HG03139 (cell line): ENCODE measurements around the gene TWSG1.
"Not testable (repeated sequence)": the region's sequence is repeated elsewhere in the genome, so short reads cannot be mapped to it uniquely, and the experiment has no call there.

Source experiments
- ATAC-seq: cut with Tn5 transposase; IDR thresholded peaks from one replicate; pipeline ENCODE4 v1.9.1; 2021; ENCODE audit not compliant: unreplicated experiment

The TWSG1 gene

GRCh38 chr18:9422816-9423519 is 88.4 kb downstream of the TWSG1 start:
- ATAC-seq, result no peak

- not testable (repeated sequence) for ATAC-seq
Measured at GRCh38 chr18:9423648-9424047, 89.1 kb downstream of the TWSG1 start.

- not testable (repeated sequence) for ATAC-seq
Measured at GRCh38 chr18:9424235-9424634, 89.7 kb downstream of the TWSG1 start.

GRCh38 chr18:9426753-9427152 is 92.2 kb downstream of the TWSG1 start:
- no peak for ATAC-seq

GRCh38 chr18:9428301-9428706 is 93.7 kb downstream of the TWSG1 start:
- no peak for ATAC-seq

- no peak for ATAC-seq
Measured at GRCh38 chr18:9428862-9429661, 94.5 kb downstream of the TWSG1 start.

- ATAC-seq, result no peak
Measured at GRCh38 chr18:9429662-9429993, 95.1 kb downstream of the TWSG1 start.

GRCh38 chr18:9430315-9430714 is 95.7 kb downstream of the TWSG1 start:
- ATAC-seq, result not testable (repeated sequence)

- no peak for ATAC-seq
Measured at GRCh38 chr18:9431296-9431695, 96.7 kb downstream of the TWSG1 start.

- ATAC-seq, result not testable (repeated sequence)
Measured at GRCh38 chr18:9433122-9433521, 98.5 kb downstream of the TWSG1 start.

- ATAC-seq, result no peak
Measured at GRCh38 chr18:9433671-9434121, 99.1 kb downstream of the TWSG1 start.

- no peak for ATAC-seq
Measured at GRCh38 chr18:9434122-9434701, 99.6 kb downstream of the TWSG1 start.

GRCh38 chr18:9435041-9435440 is 100.5 kb downstream of the TWSG1 start:
- ATAC-seq, result no peak

- no peak for ATAC-seq
Measured at GRCh38 chr18:9436206-9436929, 101.8 kb downstream of the TWSG1 start.

GRCh38 chr18:9437021-9437437 is 102.5 kb downstream of the TWSG1 start:
- ATAC-seq, result no peak

- no peak for ATAC-seq
Measured at GRCh38 chr18:9437672-9438071, 103.1 kb downstream of the TWSG1 start.

GRCh38 chr18:9441061-9441460 is 106.5 kb downstream of the TWSG1 start:
- no peak for ATAC-seq

GRCh38 chr18:9444549-9444948 is 110.0 kb downstream of the TWSG1 start:
- no peak for ATAC-seq

- no peak for ATAC-seq
Measured at GRCh38 chr18:9446839-9447238, 112.3 kb downstream of the TWSG1 start.

- no peak for ATAC-seq
Measured at GRCh38 chr18:9447334-9447733, 112.8 kb downstream of the TWSG1 start.
